Activated naive CD4-positive, alpha-beta T cell treated with anti-CD3 and anti-CD28 coated beads, Interleukin-2, amount 50 U/mL, for 72 hours (primary cell): ENCODE data around the gene SLCO2B1. TPM values are rescaled to one million over a fixed set of nuclear protein-coding genes. Genes with fewer than 3 reads are reported as not detected.

ENCODE experiments used
- ATAC-seq, 2 donors: fragments of 150-1000 bp; cut with Tn5 transposase; 2 replicates each; pipeline ENCODE4 v1.10.0; 2021; ENCODE audit warnings: mild to moderate bottlenecking in 2 of 2, moderate library complexity in 2 of 2
- DNase-seq, 2 donors: peaks; one replicate each; pipeline ENCODE4 v3.0.0; 2021 to 2022; ENCODE audit warnings: low spot score in 2 of 2
- H3K27ac Mint-ChIP-seq, 2 donors: one replicate each; pipeline ENCODE4 v1.8.0; 2022; ENCODE audit warnings: mild to moderate bottlenecking in 2 of 2, mixed read lengths in 2 of 2
- H3K36me3 Mint-ChIP-seq, 2 donors: one replicate each; pipeline ENCODE4 v1.8.0; 2022; ENCODE audit warnings: mixed read lengths in 2 of 2
- H3K9me3 Mint-ChIP-seq, 2 donors: one replicate each; pipeline ENCODE4 v1.8.0; 2022; ENCODE audit warnings: mixed read lengths in 2 of 2
- total RNA-seq, 2 donors: library from RNA; stranded (reverse); gene quantifications; one replicate each; pipeline ENCODE4 v1.2.3, GENCODE V29; 2022

The SLCO2B1 gene
- total RNA-seq, 2 donors from 2014 or later = not detected

DNA sequence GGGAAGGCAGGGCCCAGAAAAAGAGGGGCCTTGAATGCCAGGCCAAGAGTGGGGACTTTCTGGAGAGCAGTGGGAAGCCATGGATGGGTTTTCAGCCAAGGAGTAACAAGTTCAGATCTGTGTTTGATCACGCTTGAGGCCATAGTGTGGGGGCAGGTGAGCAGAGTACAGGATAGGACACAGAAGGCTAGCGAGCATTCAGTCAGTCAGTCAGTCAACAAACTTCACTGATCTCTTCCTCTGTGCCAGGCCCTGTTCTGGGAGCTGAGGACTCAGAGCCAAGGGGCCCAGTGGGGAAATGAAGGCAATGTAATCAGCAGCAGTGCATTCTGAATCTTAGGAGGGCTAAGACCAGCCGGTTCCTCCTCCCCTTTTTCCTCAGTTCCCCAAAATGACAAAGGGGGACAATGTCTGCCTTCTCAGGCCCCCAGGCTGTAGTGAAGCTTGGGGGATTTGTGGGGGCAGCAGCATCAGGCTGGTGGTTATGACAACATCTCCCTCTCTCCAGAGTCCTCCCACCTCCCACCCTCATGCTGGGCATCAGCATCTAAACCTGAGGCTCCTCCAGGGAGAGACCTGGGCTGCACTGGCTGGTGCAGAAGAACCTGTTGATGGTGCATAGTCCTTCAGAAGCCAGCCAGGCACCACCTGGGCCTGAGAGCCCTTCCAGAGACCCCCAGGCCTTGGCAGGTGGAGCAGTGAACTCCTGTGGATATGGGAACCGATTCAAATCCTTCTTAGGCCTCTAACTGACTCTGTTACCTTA is 46.8 kb downstream of the SLCO2B1 start:
- Mint-ChIP-seq H3K36me3 (no peaks in the 10 kb centered on the region), H3K9me3 (no peaks in the 10 kb centered on the region), H3K27ac (no peak overlapping the region)
- DNase-seq = no peak
- no peak for ATAC-seq

DNA sequence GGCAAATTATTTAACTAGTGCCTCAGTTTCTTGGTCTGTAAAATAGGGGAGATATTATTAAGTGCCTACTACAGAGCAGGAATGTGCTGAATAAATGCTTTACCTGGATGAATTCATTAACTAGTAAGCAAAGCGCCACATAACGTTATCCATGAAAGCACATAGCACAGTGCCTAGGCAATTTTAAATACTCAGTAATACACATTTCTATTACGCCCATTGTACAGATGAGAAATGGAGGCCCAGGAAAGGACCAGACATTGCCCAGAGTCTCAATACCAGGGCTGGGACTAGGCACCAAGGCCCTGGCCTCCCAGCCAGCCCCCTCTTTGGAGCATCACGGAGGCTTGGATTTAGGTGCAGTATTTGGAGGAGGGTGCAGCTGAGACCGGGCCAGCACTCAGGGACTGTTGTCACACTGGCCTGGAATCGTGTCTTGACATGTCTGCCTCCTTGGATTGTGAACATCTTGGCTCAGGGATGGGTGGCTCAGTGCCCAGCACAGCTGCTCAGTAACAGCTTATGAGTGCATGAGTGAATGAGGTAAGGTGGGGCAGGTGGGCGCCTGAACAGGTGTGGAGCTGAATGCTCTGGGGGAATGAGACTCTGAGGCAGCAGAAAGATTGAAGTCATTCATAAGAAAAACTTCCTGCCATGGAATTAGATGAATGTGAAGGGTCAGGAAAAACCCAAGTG is 47.5 kb downstream of the SLCO2B1 start:
- H3K27ac Mint-ChIP-seq = peak overlapping the region in 1 of 2 donors; percentile 2
- H3K9me3 Mint-ChIP-seq = no peaks in the 10 kb centered on the region
- DNase-seq (no peak), ATAC-seq (no peak)
- H3K36me3 Mint-ChIP-seq = no peaks in the 10 kb centered on the region

GRCh38 chr11:75199412-75199955 is 48.6 kb downstream of the SLCO2B1 start:
- peak overlapping the region; percentile 2 to 12 for H3K27ac Mint-ChIP-seq
- no peaks in the 10 kb centered on the region for H3K36me3 Mint-ChIP-seq
- no peak for ATAC-seq
- no peak for DNase-seq
- H3K9me3 Mint-ChIP-seq = no peaks in the 10 kb centered on the region

GRCh38 chr11:75200051-75200450 is 49.1 kb downstream of the SLCO2B1 start:
- ATAC-seq = no peak
- Mint-ChIP-seq H3K36me3 (no peaks in the 10 kb centered on the region), H3K27ac (no peak overlapping the region), H3K9me3 (no peaks in the 10 kb centered on the region)
- no peak for DNase-seq

DNA sequence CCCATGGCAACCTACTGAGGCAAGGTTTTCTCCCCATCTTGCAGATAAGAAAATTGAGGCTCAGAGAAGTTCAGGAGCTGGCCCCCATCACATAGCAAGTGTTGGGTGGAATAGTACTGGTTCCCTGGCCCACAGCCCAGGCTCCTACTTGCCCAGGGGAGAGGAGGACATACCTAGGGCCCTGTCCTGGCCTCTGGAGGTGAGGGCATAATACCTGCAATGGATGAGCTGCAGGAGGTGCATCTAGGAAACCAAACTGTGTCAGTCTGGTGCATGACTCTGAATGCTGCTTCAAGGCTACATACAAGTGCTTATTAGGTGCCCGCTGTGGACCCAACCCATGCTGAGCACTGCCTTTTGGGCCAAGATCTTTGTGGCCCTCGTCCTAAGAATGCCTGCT is 49.6 kb downstream of the SLCO2B1 start:
- Mint-ChIP-seq H3K27ac (no peak overlapping the region), H3K36me3 (no peaks in the 10 kb centered on the region), H3K9me3 (no peaks in the 10 kb centered on the region)
- no peak for DNase-seq
- no peak for ATAC-seq

DNA sequence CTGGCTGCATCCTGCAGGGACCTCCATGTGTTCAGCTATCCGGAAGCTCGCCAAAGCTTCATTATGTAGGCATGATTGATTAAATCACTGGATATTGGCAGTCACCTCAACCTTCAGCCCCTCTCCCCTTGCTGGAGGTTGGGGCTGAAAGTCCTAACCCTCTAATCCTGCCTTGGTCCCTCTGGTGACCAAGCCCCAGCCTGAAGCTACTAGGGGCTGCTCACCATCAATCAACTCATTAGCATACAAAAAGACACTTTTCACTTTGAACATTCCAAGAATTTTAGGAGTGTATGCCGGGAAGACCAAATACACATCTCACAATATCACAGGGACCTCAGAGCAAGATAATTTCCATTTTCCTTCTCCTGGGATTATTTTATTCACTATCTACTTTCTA is 50.9 kb downstream of the SLCO2B1 start:
- H3K9me3 Mint-ChIP-seq = no peaks in the 10 kb centered on the region
- DNase-seq (no peak), ATAC-seq (no peak)
- H3K36me3 Mint-ChIP-seq = no peaks in the 10 kb centered on the region
- no peak overlapping the region for H3K27ac Mint-ChIP-seq

- no peak for DNase-seq
- H3K9me3 Mint-ChIP-seq = no peaks in the 10 kb centered on the region
- ATAC-seq = no peak
- no peak overlapping the region for H3K27ac Mint-ChIP-seq
- no peaks in the 10 kb centered on the region for H3K36me3 Mint-ChIP-seq
These were observed 51.3 kb downstream of the SLCO2B1 start for GRCh38 chr11:75202195-75202594.

GRCh38 chr11:75203138-75203537 is 52.2 kb downstream of the SLCO2B1 start:
- H3K27ac Mint-ChIP-seq = no peak overlapping the region
- no peak for DNase-seq
- H3K9me3 Mint-ChIP-seq = no peaks in the 10 kb centered on the region
- no peak for ATAC-seq
- no peaks in the 10 kb centered on the region for H3K36me3 Mint-ChIP-seq

DNA sequence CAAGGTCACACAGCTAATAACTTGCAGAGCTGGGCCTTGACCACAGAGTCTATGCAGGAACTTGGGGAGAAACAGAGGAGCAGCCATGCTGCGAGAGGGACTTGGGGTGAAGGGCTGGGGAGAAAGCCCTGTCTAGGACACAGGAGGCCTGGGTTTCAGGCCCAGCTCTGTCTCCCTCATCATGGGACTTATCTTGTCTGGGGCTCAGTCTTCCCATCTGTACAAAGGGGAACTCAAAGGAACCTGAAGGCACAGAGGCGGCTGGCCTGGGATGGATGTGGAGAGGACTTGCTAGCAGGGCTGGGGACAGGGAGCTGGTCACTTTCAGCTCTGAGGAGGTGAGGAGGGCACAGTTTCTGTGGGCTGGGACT is 52.7 kb downstream of the SLCO2B1 start:
- DNase-seq = no peak

GRCh38 chr11:75204012-75204674 is 53.2 kb downstream of the SLCO2B1 start:
- H3K9me3 Mint-ChIP-seq = no peaks in the 10 kb centered on the region
- DNase-seq (no peak), ATAC-seq (no peak)
- no peaks in the 10 kb centered on the region for H3K36me3 Mint-ChIP-seq
- H3K27ac Mint-ChIP-seq = no peak overlapping the region

More for the DNA sequence above, 52.7 kb downstream of the SLCO2B1 start:
- Mint-ChIP-seq H3K27ac (no peak overlapping the region), H3K36me3 (no peaks in the 10 kb centered on the region), H3K9me3 (no peaks in the 10 kb centered on the region)
- no peak for ATAC-seq

GRCh38 chr11:75204685-75205563 is 54.0 kb downstream of the SLCO2B1 start:
- ATAC-seq (peak; percentile 98 to 99), DNase-seq (peak; percentile 77 to 93)
- no peaks in the 10 kb centered on the region for H3K9me3 Mint-ChIP-seq
- no peaks in the 10 kb centered on the region for H3K36me3 Mint-ChIP-seq
- no peak overlapping the region for H3K27ac Mint-ChIP-seq

DNA sequence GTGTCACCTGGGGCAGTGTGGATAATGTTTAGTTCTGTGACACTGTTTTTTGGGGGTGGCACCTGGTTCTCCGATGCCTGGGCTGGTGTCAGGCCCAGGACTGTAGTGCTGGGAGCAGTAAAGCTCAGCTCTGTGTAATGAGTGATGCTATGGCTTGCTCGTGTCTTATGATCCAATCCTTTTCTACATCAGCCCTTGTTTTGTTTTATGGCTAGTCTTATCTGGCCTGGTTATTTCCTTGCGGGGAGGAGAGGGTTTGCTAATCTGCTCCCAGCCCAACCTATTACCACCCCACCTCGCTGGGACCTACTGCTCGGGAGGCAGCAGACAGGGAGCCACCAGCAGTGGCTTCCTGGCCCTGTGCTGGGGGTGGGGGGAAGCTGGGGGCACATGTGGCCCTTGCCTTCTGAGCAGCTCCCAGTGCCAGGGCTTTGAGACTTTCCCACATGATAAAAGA is 54.7 kb downstream of the SLCO2B1 start:
- DNase-seq (no peak), ATAC-seq (no peak)
- no peaks in the 10 kb centered on the region for H3K9me3 Mint-ChIP-seq
- no peak overlapping the region for H3K27ac Mint-ChIP-seq
- no peaks in the 10 kb centered on the region for H3K36me3 Mint-ChIP-seq

DNA sequence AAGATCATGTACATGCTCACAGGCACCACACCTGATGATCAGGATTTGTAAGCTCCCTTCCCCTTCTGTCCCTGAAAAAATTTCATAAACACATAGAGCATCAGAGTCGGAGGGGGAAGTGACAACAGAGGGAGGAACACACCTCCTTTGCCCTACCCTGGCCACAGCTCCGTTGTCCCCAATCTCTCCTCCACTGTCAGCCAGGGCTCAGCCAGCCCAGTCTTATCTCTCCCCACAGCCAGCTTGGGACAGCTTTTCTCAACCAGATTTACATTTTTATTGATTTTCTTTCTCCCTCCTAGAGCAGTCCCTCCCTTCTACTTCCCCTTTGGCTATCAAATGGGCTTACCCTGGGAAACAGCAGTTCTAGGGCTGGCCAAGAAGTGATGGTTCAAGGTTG is 57.5 kb downstream of the SLCO2B1 start:
- Mint-ChIP-seq H3K27ac (no peak overlapping the region), H3K9me3 (no peaks in the 10 kb centered on the region), H3K36me3 (no peaks in the 10 kb centered on the region)
- no peak for ATAC-seq
- DNase-seq = no peak

DNA sequence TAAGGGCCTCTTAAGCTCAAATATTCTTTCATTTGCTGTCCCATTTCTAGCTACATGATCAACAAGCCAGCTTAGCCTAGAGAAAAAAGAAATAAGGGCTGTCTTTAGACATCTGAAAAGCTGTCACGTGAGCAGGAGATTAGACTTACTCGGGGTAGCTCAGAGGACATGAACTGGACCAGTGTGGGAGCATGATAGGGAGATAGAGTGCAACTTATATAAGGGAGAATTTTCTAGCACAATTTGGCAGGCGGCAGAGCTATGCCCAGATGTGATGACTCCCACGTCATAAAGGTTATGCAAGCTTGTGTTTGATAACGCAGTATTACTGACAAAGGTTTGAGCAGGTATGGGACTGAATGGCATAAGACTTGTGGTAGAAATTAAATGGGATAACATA is 61.5 kb downstream of the SLCO2B1 start:
- ATAC-seq = no peak
- DNase-seq = no peak
- Mint-ChIP-seq H3K36me3 (no peaks in the 10 kb centered on the region), H3K27ac (no peak overlapping the region), H3K9me3 (peaks cover 0 to 4% of the 10 kb centered on the region in 2 donors)

- Mint-ChIP-seq H3K36me3 (no peaks in the 10 kb centered on the region), H3K27ac (peak overlapping the region in 1 of 2 donors; percentile 67), H3K9me3 (peaks cover 0 to 4% of the 10 kb centered on the region in 2 donors)
- ATAC-seq (peak; percentile 48 to 68), DNase-seq (peak in 1 of 2 donors; percentile 81)
These were observed 63.5 kb downstream of the SLCO2B1 start for GRCh38 chr11:75214411-75214821.

GRCh38 chr11:75214843-75215242 is 63.9 kb downstream of the SLCO2B1 start:
- peaks cover 0 to 4% of the 10 kb centered on the region in 2 donors for H3K9me3 Mint-ChIP-seq
- DNase-seq (no peak), ATAC-seq (no peak)
- no peaks in the 10 kb centered on the region for H3K36me3 Mint-ChIP-seq
- no peak overlapping the region for H3K27ac Mint-ChIP-seq
